BJ (cell line): Measurements from ENCODE around the gene NUAK1. TPM values are rescaled to one million over a fixed set of nuclear protein-coding genes. Genes with fewer than 3 reads are reported as not detected.

Experiments used
- CTCF ChIA-PET: fragments of 350-600 bp; formaldehyde crosslinking; extraction: SDS; loops from one replicate; lab custom pipeline; 2021; ENCODE audit warnings: antibody characterized with exemption, inconsistent platforms; lab: Yijun Ruan, JAX
- POLR2A ChIA-PET: fragments of 300-600 bp; sonication (Branson Sonifier 250); formaldehyde crosslinking; extraction: SDS; loops from one replicate; lab custom pipeline; 2021; ENCODE audit warnings: antibody characterized with exemption; lab: Charles Lee
- DNase-seq: peaks from one replicate; pipeline ENCODE4 v3.0.0-alpha.2; 2011; ENCODE audit warnings: low read depth
- H3K27me3 ChIP-seq: 2 replicates; pipeline ENCODE4 v1.6.0; 2011; ENCODE audit warnings: low read length; ENCODE audit not compliant: control insufficient read depth, insufficient read depth
- H3K36me3 ChIP-seq: 2 replicates; pipeline ENCODE4 v1.5.1; 2011; ENCODE audit warnings: low read length; ENCODE audit not compliant: control insufficient read depth, insufficient read depth
- H3K4me3 ChIP-seq: 2 replicates; pipeline ENCODE4 v1.5.1; 2011; ENCODE audit warnings: low read depth, mild to moderate bottlenecking, control low read depth, low read length
- polyA plus RNA-seq: library from polyadenylated mRNA; depleted of rRNA; stranded (reverse); fragments of >200 nt; gene quantifications from 2 replicates; pipeline ENCODE4 v1.2.3, GENCODE V29; 2011
- TF ChIP-seq, protein P1 (sequence below): IDR thresholded peaks from 2 replicates; pipeline ENCODE4 v1.5.1; 2011; ENCODE audit warnings: low read depth, mild to moderate bottlenecking, control low read depth, inconsistent platforms, low read length, moderate library complexity; ENCODE audit not compliant: insufficient read depth

The NUAK1 gene
- polyA plus RNA-seq, 1 experiment = 37.0 TPM

DNA sequence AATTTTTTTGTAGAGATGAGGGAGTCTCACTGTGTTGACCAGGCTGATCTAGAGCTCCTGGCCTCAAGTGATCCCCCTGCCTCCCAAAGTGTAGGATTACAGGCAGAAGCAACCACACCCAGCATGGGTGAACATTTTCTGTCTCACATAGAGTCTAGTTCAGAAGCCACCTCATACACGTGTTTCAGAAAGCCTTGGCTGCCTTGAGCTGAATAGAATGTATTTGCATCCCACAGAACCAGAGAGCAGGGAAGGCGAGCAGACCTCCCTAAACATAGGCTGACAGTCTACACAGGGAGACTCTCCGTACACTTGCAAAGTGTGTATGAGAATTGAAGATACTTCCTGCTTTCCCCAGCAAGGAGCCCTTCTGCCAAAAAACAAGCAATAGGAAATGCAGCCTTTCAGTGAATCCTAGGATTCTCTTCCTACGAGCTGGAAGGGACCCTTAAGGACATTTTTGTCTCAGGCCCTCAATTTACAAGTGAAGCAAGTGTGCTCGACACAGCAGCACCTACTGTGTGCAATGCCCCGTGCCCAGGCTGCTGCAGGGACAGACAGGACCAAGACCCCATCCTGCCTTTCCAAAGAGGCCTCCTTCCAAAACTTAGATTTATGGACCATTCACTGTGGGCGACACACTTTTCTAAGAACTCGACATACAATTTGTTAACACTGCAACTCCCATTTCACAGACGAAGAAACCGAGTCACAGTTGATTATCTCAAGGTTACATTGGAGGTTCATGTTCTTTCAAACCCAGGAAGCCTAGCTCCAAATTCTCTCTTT, 11.2 kb downstream of the NUAK1 start:
- POLR2A ChIA-PET = interaction anchor here (0.6 kb wide), 1 partner anchor 197 kb away, joined by 3 read pairs; no protein-coding TSS in a partner anchor
- no peak overlapping the region for H3K4me3 ChIP-seq
- H3K27me3 ChIP-seq = no peaks in the 10 kb centered on the region
- DNase-seq = no peak
- TF ChIP-seq, protein P1, sequence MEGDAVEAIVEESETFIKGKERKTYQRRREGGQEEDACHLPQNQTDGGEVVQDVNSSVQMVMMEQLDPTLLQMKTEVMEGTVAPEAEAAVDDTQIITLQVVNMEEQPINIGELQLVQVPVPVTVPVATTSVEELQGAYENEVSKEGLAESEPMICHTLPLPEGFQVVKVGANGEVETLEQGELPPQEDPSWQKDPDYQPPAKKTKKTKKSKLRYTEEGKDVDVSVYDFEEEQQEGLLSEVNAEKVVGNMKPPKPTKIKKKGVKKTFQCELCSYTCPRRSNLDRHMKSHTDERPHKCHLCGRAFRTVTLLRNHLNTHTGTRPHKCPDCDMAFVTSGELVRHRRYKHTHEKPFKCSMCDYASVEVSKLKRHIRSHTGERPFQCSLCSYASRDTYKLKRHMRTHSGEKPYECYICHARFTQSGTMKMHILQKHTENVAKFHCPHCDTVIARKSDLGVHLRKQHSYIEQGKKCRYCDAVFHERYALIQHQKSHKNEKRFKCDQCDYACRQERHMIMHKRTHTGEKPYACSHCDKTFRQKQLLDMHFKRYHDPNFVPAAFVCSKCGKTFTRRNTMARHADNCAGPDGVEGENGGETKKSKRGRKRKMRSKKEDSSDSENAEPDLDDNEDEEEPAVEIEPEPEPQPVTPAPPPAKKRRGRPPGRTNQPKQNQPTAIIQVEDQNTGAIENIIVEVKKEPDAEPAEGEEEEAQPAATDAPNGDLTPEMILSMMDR = peak; percentile 16; the same call in 1 of the 2 replicates
- CTCF ChIA-PET = interaction anchor here (1.1 to 2.6 kb wide), 3 partner anchors 9 to 99 kb away, joined by 5 to 9 read pairs (median 6); no protein-coding TSS in a partner anchor
- H3K36me3 ChIP-seq = 0 out of 2 replicates have a peak, but pooled peaks cover 1% of the 10 kb centered on the region

DNA sequence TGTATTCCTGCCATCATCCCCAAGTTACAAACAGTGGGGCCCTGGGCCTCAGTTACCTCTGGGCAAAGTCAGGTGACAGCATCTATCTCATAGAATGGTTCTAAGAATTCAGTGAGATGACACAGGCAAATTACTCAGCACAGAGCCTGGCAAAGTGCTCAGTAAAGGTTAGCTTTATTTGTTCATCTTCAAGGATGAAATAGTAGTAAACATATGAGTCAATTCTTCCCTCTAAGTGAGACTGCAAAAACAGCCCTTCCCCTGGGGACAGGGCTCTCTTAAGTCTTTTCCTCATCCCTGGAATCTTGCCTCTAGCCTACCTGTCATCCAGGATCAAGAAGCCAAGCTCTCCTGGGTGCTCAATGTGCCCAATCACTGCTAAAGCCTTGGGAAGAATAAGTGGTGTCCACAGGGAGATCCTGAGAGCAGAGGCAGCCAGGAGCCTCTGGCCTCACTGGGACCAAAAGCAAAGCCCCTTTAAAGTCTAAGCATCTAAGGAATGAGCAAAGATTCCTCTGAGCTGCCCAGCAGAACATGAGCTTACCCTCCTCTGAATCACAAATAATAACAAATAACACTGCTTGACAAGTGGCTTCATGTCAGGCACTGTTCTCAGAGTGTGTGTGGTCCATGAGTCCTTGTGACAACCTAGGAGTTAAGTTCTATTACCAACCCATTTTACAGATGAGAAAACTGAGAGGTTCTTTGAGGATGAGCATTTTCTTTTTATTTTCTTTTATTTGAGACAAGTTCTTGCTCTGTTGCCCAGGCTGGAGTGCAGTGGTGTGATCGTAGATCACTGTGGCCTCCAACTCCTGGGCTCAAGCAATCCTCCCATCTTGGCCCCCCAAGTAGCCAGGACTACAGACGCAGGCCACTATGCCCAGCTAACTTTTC, 12.1 kb downstream of the NUAK1 start:
- no peak for DNase-seq
- ChIA-PET CTCF (interaction anchor here (1.1 to 2.6 kb wide), 4 partner anchors 10 to 706 kb away, joined by 3 to 9 read pairs (median 6); no protein-coding TSS in a partner anchor), POLR2A (interaction anchor here (0.6 kb wide), 2 partner anchors 13 to 196 kb away, joined by 3 to 4 read pairs; no protein-coding TSS in a partner anchor)
- TF ChIP-seq, protein P1 = no peak
- Histone ChIP-seq H3K27me3 (no peaks in the 10 kb centered on the region), H3K36me3 (0 out of 2 replicates have a peak, but pooled peaks cover 1% of the 10 kb centered on the region), H3K4me3 (no peak overlapping the region)

DNA sequence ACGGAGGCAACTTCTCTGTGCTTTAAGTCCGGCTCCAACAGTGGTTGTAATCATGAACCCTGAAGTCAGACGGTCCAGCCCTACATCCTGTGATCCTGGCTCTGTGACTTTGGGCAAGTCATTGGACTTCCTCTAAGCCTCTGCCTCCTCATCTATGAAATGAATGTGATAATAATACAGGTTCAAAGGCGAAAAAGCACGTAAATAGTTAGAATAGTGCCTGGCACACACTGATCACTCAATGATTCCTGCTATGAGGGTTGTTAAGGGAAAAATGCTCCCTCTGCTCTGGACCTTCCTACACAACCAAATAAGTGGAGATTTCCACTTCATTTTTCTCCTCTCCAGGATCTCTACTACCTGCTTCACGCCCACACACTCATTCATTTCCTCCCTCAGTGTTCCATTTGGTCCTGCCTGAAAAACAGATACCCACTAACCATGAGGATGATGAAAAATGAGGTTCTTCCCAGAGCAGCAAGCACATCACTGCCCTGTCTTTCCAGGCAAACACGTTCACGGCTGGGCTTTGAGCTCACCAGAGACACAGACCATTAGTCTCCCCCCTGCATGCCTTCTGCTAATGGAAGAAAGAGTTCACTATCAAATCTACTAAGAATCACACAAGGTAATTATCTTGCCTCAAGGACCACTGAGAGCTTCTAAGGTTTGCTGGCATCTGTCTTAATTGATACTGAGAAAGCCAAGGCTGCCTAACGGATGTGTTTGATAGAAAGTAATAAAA, 13.2 kb downstream of the NUAK1 start:
- TF ChIP-seq, protein P1 = no peak
- 0 out of 2 replicates have a peak, but pooled peaks cover 1% of the 10 kb centered on the region for H3K36me3 ChIP-seq
- DNase-seq = no peak
- no peak overlapping the region for H3K4me3 ChIP-seq
- ChIA-PET POLR2A (no interaction called here), CTCF (interaction anchor here (1.6 to 2.6 kb wide), 2 partner anchors 101 to 705 kb away, joined by 3 to 9 read pairs; no protein-coding TSS in a partner anchor)
- no peaks in the 10 kb centered on the region for H3K27me3 ChIP-seq

DNA sequence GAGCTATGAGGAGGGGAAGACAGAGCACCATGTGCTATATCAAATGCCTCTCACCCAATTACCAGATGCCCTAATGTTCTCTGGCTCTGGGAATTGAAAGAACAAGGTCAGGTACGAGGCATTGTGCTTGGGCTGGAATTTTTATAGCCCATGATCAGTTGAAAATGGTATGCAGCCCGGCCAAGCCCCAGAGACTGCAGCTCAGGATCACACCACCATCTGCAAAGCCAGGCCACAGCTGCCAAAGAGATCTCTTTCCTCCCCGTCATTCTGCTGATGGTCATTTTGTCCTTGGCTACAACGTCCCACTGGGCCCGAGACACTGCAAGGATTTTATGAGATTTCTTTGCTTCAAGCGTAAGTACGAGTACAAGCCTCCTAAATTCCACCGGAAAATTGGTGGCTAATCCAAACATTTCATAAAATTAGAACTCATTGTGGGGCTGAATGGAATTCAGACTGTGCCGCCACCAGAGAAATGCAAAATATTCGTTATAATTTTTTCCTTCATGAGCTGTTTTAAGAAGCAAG, 15.1 kb downstream of the NUAK1 start:
- POLR2A ChIA-PET = interaction anchor here (0.7 to 0.9 kb wide), 2 partner anchors 140 to 673 kb away, joined by 3 to 4 read pairs; no protein-coding TSS in a partner anchor
- TF ChIP-seq, protein P1 = no peak
- peak; percentile 90 for DNase-seq
- CTCF ChIA-PET = interaction anchor here (0.6 to 3.5 kb wide), 6 partner anchors 11 to 188 kb away, joined by 3 to 12 read pairs (median 4); no protein-coding TSS in a partner anchor
- no peaks in the 10 kb centered on the region for H3K27me3 ChIP-seq
- no peak overlapping the region for H3K4me3 ChIP-seq
- H3K36me3 ChIP-seq = 0 out of 2 replicates have a peak, but pooled peaks cover 1% of the 10 kb centered on the region
